AG04450 (cell line): Measurements from ENCODE around the gene NUP210L. TPM values are rescaled to one million over a fixed set of nuclear protein-coding genes. Genes with fewer than 3 reads are reported as not detected.

Source experiments
- CTCF ChIA-PET: fragments of 300-600, 350-600 bp; formaldehyde crosslinking; extraction: SDS; loops from one replicate; lab custom pipeline; 2022; ENCODE audit warnings: antibody characterized with exemption, inconsistent platforms; lab: Charles Lee
- POLR2A ChIA-PET: fragments of 350-600 bp; formaldehyde crosslinking; extraction: SDS; loops from one replicate; lab custom pipeline; 2021; ENCODE audit warnings: antibody characterized with exemption, inconsistent platforms; lab: Yijun Ruan, JAX
- DNase-seq: peaks from one replicate; pipeline ENCODE4 v3.0.0-alpha.2; 2011; ENCODE audit warnings: low read depth, low spot score
- H3K27ac ChIP-seq: one replicate; pipeline ENCODE4 v1.5.1; 2012; ENCODE audit warnings: low read depth, low read length, control low read depth
- H3K27me3 ChIP-seq: one replicate; pipeline ENCODE4 v1.6.0; 2012; ENCODE audit warnings: low read length; ENCODE audit not compliant: control insufficient read depth, insufficient read depth
- H3K4me3 ChIP-seq: 2 replicates; pipeline ENCODE4 v1.5.1; 2011; ENCODE audit warnings: mild to moderate bottlenecking, low read depth, low read length, control low read depth
- H3K9me3 ChIP-seq: 2 replicates; pipeline ENCODE4 v1.5.1; 2012; ENCODE audit warnings: low read length; ENCODE audit not compliant: control insufficient read depth, insufficient read depth
- polyA plus RNA-seq: library from polyadenylated mRNA; depleted of rRNA; stranded (reverse); fragments of >200 nt; gene quantifications from 2 replicates; pipeline ENCODE4 v1.2.3, GENCODE V29; 2011
- TF ChIP-seq, protein P1 (sequence below): IDR thresholded peaks from 2 replicates; pipeline ENCODE4 v1.5.1; 2011; ENCODE audit warnings: low read depth, low read length, control low read depth, inconsistent platforms

The NUP210L gene
- polyA plus RNA-seq, 1 experiment: not detected

DNA sequence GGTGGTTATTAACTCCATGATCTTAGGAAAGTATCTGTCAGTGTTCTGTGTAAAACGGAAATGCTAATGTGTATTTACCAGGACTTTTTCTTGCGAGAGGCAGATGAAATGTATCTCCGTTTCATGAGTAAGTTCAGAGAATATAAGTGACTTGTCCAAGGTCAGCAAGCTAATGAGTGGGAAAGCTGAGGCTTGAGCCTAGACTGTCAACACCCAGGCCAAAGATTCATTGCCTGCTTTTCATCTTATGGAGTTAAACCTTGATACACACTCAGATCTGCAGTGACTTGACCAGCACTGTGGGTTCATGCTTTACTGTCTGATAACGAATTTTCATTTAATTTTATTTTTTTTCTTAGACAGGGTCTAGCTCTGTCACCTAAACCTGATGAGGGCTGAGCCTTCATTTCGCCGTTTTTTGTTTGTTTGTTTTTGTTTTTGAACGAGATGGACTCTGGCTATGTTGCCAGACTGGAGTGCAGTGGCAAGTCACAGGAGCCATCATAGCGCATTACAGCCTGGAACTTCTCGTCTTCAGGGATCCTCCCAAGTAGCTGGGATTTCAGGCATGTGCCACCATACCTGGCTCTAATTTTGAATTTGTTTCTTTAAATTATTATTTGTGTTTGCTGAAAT lies 176.5 kb downstream of the NUP210L start:
- no peaks in the 10 kb centered on the region for H3K27me3 ChIP-seq
- TF ChIP-seq, protein P1, sequence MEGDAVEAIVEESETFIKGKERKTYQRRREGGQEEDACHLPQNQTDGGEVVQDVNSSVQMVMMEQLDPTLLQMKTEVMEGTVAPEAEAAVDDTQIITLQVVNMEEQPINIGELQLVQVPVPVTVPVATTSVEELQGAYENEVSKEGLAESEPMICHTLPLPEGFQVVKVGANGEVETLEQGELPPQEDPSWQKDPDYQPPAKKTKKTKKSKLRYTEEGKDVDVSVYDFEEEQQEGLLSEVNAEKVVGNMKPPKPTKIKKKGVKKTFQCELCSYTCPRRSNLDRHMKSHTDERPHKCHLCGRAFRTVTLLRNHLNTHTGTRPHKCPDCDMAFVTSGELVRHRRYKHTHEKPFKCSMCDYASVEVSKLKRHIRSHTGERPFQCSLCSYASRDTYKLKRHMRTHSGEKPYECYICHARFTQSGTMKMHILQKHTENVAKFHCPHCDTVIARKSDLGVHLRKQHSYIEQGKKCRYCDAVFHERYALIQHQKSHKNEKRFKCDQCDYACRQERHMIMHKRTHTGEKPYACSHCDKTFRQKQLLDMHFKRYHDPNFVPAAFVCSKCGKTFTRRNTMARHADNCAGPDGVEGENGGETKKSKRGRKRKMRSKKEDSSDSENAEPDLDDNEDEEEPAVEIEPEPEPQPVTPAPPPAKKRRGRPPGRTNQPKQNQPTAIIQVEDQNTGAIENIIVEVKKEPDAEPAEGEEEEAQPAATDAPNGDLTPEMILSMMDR: no peak
- DNase-seq: no peak
- ChIA-PET CTCF (interaction anchor here (0.8 to 3.5 kb wide), 4 partner anchors 8 to 48 kb away, joined by 3 to 31 read pairs (median 10); partner anchors contain the start of genes CREB3L4 and RAB13), POLR2A (interaction anchor here (0.8 to 3.9 kb wide), 9 partner anchors 8 to 344 kb away, joined by 3 to 39 read pairs (median 7); partner anchors contain the start of genes CHTOP, CREB3L4, CRTC2 and RAB13)
- no peak overlapping the region for H3K27ac ChIP-seq
- no peaks in the 10 kb centered on the region; the same call in 1 of the 2 replicates for H3K9me3 ChIP-seq
- peak overlapping the region; percentile 94 for H3K4me3 ChIP-seq

DNA sequence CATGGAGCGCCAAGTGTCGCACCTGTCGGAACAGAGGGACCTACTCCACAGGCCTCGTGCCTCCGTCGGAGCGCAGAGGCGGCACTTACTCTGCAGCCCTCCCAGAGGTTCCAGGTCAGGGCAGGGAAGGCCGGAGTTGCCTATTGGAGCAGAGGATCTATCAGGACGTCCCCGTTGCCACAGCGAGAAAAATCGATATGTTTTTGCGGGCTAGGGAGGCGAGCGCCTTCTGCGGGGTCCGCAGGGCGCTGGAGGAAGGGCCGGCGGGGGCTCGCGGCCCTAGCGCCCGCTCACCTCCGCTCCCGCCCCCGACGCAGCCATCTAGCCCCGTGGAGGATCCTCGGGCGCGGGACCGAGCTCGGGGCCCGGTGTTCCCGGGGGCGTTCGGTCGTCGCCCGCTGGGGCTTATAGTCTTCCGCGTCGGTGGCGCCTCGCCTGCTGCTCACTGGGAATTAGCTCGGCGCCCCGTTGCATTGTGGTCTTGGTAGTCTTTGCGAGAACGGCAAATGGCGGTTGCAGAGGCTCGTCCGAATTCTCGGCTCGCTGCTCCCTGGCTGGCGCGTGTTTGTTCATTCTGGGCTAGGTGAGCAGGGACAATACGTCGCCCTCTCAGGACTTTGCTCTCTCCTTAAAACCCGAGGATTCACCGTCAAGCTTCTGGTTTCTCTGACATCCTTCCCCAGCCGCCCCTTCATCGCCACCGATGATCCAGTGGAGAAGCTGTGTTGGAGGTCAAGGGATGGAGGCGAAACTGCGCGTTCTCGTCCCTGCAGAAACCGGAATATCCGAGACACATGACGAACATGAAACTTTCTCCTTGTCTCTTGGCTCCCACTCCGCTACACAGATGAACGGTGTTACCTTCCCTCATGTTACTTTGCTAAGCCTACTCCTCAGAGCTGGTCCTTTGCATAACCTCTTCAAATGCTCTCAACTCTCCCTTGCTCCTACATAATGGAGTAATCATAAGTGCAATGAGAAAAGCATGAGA lies 177.3 kb downstream of the NUP210L start, which contains the start of gene JTB:
TSS of gene JTB (minus strand) at position 425 of the 991 bp plus-strand sequence. CDS start at position 3, 422 bp downstream.
- ChIA-PET POLR2A (interaction anchor here (0.7 to 3.9 kb wide), 14 partner anchors 8 to 344 kb away, joined by 3 to 39 read pairs (median 5); partner anchors contain the start of genes CHTOP, CREB3L4, CRTC2 and DENND4B), CTCF (interaction anchor here (0.5 to 3.5 kb wide), 8 partner anchors 8 to 180 kb away, joined by 3 to 31 read pairs (median 4); partner anchors contain the start of genes CREB3L4 and RAB13)
- TF ChIP-seq, protein P1: no peak
- Histone ChIP-seq H3K27ac (peak within 1 kb of the TSS; percentile 70), H3K4me3 (peak within 1 kb of the TSS; percentile 94), H3K9me3 (no peaks in the 10 kb centered on the region; the same call in 1 of the 2 replicates), H3K27me3 (no peaks in the 10 kb centered on the region)
- no peak for DNase-seq

DNA sequence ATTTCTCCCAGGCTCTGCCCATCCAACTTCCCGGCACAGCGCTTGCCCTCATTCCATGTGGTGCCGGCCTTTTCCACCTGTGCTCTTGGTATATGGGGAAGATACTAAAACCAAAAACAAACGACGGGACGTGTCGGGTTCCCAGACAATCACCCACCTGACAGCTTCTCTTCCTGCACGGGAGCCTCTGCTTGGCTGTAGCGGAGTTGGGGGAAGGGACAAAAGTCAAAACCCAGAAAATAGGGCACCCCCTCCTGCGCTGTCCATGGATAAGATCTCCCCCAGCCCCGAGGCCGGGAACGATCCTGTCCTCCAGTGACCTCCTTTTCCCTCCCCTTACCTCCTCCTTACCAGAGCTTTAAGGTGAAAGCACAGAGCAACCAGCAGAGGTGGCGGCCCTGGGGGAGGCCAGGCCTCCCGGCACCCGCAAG lies 178.0 kb downstream of the NUP210L start:
- Histone ChIP-seq H3K27ac (peak overlapping the region; percentile 70), H3K27me3 (no peaks in the 10 kb centered on the region), H3K4me3 (peak overlapping the region; percentile 94), H3K9me3 (no peaks in the 10 kb centered on the region; the same call in 1 of the 2 replicates)
- DNase-seq: no peak
- POLR2A ChIA-PET: interaction anchor here (1.1 to 3.9 kb wide), 8 partner anchors 9 to 244 kb away, joined by 4 to 39 read pairs (median 7); partner anchors contain the start of genes CREB3L4, DENND4B, RAB13 and RPS27
- TF ChIP-seq, protein P1: no peak
- CTCF ChIA-PET: interaction anchor here (0.6 to 3.5 kb wide), 3 partner anchors 10 to 179 kb away, joined by 3 to 31 read pairs (median 18); partner anchors contain the start of genes CREB3L4 and RAB13

DNA sequence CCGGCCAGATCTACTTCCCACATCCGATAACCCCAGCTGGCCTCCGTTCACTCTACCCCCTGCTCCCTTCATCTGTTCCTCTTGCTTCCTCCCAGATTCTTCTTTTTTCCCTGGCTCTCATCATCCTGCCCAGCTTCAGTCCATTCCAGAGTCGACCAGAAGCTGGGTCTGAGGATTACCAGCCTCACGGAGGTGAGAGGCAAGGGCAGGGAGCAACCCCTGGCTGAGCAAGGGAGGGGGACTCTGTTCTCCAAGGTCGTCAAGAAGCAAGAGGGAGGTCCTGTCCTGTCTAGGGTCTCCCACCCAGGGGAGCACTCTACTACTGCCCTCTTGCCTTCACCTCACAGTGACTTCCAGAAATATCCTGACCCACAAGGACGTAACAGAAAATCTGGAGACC lies 181.3 kb downstream of the NUP210L start:
- CTCF ChIA-PET: interaction anchor here (1.3 kb wide), 1 partner anchor 27 kb away, joined by 3 read pairs; the partner anchor contains the start of gene DENND4B

More for the DNA sequence above, 181.3 kb downstream of the NUP210L start:
- DNase-seq: no peak
- no peak overlapping the region for H3K4me3 ChIP-seq
- H3K27me3 ChIP-seq: no peaks in the 10 kb centered on the region
- H3K27ac ChIP-seq: no peak overlapping the region
- no peaks in the 10 kb centered on the region; the same call in 1 of the 2 replicates for H3K9me3 ChIP-seq
- POLR2A ChIA-PET: no interaction called here
- TF ChIP-seq, protein P1: no peak
